Urinary bladder (tissue), 4 donors: Measurements from ENCODE around the gene FAM13A. TPM values are rescaled to one million over a fixed set of nuclear protein-coding genes. Genes with fewer than 3 reads are reported as not detected.
A peak's percentile ranks its signal among the peaks of the same experiment; 100 is the strongest.

ENCODE experiments used
- DNase-seq: peaks from one replicate; pipeline ENCODE4 v3.0.0-alpha.2; 2015; ENCODE audit errors: extremely low spot score
- H3K27ac ChIP-seq: one replicate; pipeline ENCODE4 v1.5.1; 2013; ENCODE audit warnings: low read depth, mild to moderate bottlenecking, moderate library complexity
- H3K36me3 ChIP-seq: one replicate; pipeline ENCODE4 v1.6.1; 2013; ENCODE audit warnings: mild to moderate bottlenecking, moderate library complexity; ENCODE audit not compliant: insufficient read depth
- H3K4me1 ChIP-seq: one replicate; pipeline ENCODE4 v1.6.1; 2013; ENCODE audit warnings: mild to moderate bottlenecking, moderate library complexity; ENCODE audit not compliant: insufficient read depth
- H3K4me3 ChIP-seq: one replicate; pipeline ENCODE4 v1.5.1; 2013; ENCODE audit warnings: low read depth, low read length
- WGBS: extraction: QIAGEN DNeasy Blood & Tissue Kit; methylation state at CpG from one replicate; pipeline ENCODE4 v1.1.7; 2013; 5-methylcytosine and 5-hydroxymethylcytosine counted together
- polyA plus RNA-seq: library from polyadenylated mRNA; stranded (reverse); fragments of 200-250 nt; gene quantifications from one replicate; pipeline ENCODE4 v1.2.3, GENCODE V29; 2013
- total RNA-seq: library from RNA; depleted of rRNA; stranded (reverse); fragments of >200 nt; gene quantifications from one replicate; pipeline ENCODE4 v1.2.3, GENCODE V29; 2014
- donor health status: healthy with polysubstance abuse.
- donor health status: healthy.

The FAM13A gene
- total and polyA plus RNA-seq, 2 donors, result 21.9 to 85.3 TPM

DNA sequence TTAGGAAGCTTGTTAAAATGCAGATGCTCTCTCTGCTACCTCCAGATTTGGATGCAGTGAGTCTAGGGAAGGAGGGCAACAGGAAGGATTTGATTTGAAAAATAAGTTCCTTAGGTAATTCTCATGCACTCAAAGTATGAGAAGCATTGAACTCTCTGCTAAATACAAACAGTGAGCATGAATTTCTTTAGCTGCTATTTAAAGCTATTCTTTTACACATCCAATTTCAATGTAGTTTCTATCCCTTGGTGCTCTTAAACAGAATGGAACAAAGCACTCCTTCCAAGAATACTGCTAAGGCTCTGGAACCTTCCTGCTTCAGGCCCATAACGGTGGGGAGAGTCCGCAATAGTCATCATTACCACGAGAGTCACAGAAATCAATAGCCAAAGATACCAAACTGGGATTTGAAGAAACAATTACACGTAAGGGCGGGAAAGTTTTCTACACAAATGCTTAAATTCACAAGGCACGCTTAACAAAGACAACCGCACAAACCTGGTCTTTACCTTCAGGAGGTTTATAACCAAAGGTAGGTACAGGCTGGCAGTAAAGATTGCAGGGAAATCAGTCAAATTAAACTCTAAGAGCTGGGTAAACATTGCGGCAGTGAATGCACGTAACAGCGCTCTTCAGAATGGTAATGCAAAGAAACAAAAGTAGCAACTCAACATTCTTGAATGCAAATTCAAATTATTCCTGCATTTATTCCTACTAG, 236.1 kb downstream of the FAM13A start:
- DNase-seq, result no peak
- Histone ChIP-seq H3K27ac (no peak overlapping the region), H3K4me3 (peak overlapping the region; percentile 58), H3K36me3 (no peaks in the 10 kb centered on the region), H3K4me1 (no peaks in the 10 kb centered on the region)
- 43% methylated on average over 10 of the region's 10 CpGs for WGBS

- Histone ChIP-seq H3K36me3 (no peaks in the 10 kb centered on the region), H3K4me1 (no peaks in the 10 kb centered on the region), H3K27ac (peak overlapping the region; percentile 23), H3K4me3 (peak overlapping the region; percentile 58)
- no peak for DNase-seq
- 28% methylated on average over 5 of the region's 5 CpGs for WGBS
These were observed 236.9 kb downstream of the FAM13A start for GRCh38 chr4:88819818-88820697.

GRCh38 chr4:88818631-88819470, 238.1 kb downstream of the FAM13A start:
- no peak overlapping the region for H3K27ac ChIP-seq
- H3K4me3 ChIP-seq, result no peak overlapping the region
- 24% methylated on average over 5 of the region's 5 CpGs for WGBS
- H3K4me1 ChIP-seq, result no peaks in the 10 kb centered on the region
- DNase-seq, result no peak
- H3K36me3 ChIP-seq, result no peaks in the 10 kb centered on the region

- DNase-seq, result no peak
- no peaks in the 10 kb centered on the region for H3K36me3 ChIP-seq
- H3K4me3 ChIP-seq, result no peak overlapping the region
- peaks cover 1% of the 10 kb centered on the region for H3K4me1 ChIP-seq
- H3K27ac ChIP-seq, result no peak overlapping the region
- WGBS, result 89% methylated on average over 2 of the region's 2 CpGs
These were observed 239.2 kb downstream of the FAM13A start for GRCh38 chr4:88817740-88818139.

- H3K4me1 ChIP-seq, result peaks cover 1% of the 10 kb centered on the region
- DNase-seq, result no peak
These were observed 240.6 kb downstream of the FAM13A start for GRCh38 chr4:88816360-88816759.

DNA sequence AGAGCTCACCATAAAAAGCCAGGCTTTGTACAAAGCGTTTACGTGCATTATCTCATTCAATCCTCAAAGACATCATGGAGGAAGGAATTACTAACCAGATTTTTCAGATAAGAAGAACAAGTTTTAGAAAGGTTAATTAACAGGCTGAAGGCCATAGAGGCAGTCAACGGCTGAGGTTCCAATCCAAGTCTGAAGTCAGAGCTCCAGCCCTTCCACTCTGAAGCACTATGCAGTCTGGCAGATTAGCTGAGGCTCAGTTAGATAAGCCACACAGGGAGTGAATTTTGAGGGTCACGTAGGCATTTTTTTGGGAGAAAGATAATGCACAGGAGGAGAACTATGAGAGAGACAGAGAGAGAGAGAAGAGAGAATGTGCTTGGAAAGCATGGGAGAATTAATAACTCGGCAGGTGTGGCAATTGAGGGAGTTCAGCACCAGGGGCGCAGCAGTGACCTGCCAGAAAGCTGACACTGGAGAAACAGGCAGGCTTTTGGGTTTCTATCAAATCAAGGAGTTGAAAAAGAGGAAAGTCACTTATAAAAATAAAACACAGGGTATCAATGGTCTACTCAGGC, 242.9 kb downstream of the FAM13A start:
- no peak for DNase-seq
- no peaks in the 10 kb centered on the region for H3K36me3 ChIP-seq
- H3K4me1 ChIP-seq, result peaks cover 1% of the 10 kb centered on the region
- H3K27ac ChIP-seq, result no peak overlapping the region
- 84% methylated on average over 6 of the region's 6 CpGs for WGBS
- no peak overlapping the region for H3K4me3 ChIP-seq

More at GRCh38 chr4:88816360-88816759, 240.6 kb downstream of the FAM13A start:
- 47% methylated on average over 4 of the region's 4 CpGs for WGBS
- Histone ChIP-seq H3K36me3 (no peaks in the 10 kb centered on the region), H3K27ac (no peak overlapping the region), H3K4me3 (no peak overlapping the region)

- Histone ChIP-seq H3K4me1 (peaks cover 1% of the 10 kb centered on the region), H3K36me3 (no peaks in the 10 kb centered on the region), H3K27ac (no peak overlapping the region), H3K4me3 (no peak overlapping the region)
- no peak for DNase-seq
- 71% methylated on average over 4 of the region's 4 CpGs for WGBS
These were observed 244.0 kb downstream of the FAM13A start for GRCh38 chr4:88813013-88813412.

DNA sequence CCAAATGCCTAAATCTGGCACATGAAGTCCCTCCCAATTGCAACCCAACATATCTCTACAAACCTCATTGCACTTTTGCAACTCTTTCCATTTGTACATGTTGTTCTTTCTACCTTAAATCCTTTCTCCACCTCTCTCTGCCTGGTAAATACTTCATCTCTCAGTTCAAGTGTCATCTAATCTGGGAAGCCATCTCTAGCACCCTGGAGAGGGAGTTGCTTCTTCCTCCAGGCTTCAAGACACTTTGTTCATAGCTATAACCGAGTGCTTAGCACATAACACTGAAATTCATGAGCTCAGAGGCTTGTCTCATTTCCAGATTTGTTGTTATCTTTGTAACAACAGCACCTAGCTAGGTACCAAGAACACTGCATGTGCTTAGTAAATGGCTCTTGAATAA, 244.6 kb downstream of the FAM13A start:
- Histone ChIP-seq H3K4me1 (peaks cover 1% of the 10 kb centered on the region), H3K36me3 (no peaks in the 10 kb centered on the region), H3K4me3 (no peak overlapping the region), H3K27ac (no peak overlapping the region)
- DNase-seq, result no peak
- WGBS, result 66% methylated on average over 1 of the region's 1 CpG

DNA sequence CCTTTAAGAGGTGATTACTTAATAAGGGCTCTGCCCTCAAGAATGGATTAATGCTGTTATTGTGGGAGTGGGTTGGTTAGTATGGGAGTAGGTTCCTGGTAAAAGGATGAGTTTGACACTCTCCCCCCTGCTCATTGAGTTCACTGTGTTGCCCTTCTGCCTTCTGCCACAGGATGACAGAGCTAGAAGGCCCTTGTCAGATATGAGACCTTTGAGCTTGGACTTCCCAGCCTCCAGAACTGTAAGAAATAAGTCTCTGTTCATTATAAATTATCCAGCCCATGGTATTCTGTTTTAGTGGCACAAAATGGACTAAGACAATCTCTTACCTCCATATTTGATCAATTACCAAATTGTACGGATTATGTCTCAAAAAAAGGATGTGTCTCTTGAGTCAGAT, 245.1 kb downstream of the FAM13A start:
- H3K27ac ChIP-seq, result no peak overlapping the region
- H3K4me1 ChIP-seq, result peaks cover 1% of the 10 kb centered on the region
- 100% methylated on average over 1 of the region's 1 CpG for WGBS
- H3K36me3 ChIP-seq, result no peaks in the 10 kb centered on the region
- DNase-seq, result no peak
- H3K4me3 ChIP-seq, result no peak overlapping the region

GRCh38 chr4:88810325-88810724, 246.7 kb downstream of the FAM13A start:
- no peaks in the 10 kb centered on the region for H3K36me3 ChIP-seq
- DNase-seq, result no peak
- H3K4me1 ChIP-seq, result peaks cover 1% of the 10 kb centered on the region
- H3K27ac ChIP-seq, result no peak overlapping the region
- H3K4me3 ChIP-seq, result no peak overlapping the region
- WGBS, result 47% methylated on average over 1 of the region's 1 CpG

- DNase-seq, result no peak
- 51% methylated on average over 5 of the region's 5 CpGs for WGBS
- no peak overlapping the region for H3K27ac ChIP-seq
- H3K36me3 ChIP-seq, result no peaks in the 10 kb centered on the region
- H3K4me1 ChIP-seq, result peaks cover 1% of the 10 kb centered on the region
- no peak overlapping the region for H3K4me3 ChIP-seq
These were observed 247.3 kb downstream of the FAM13A start for GRCh38 chr4:88809576-88810219.

- peaks cover 1% of the 10 kb centered on the region for H3K4me1 ChIP-seq
- H3K27ac ChIP-seq, result no peak overlapping the region
- no peak for DNase-seq
- H3K4me3 ChIP-seq, result no peak overlapping the region
- 76% methylated on average over 2 of the region's 2 CpGs for whole genome bisulfite sequencing
- H3K36me3 ChIP-seq, result no peaks in the 10 kb centered on the region
These were observed 247.9 kb downstream of the FAM13A start for GRCh38 chr4:88809101-88809500.

GRCh38 chr4:88807499-88807898, 249.5 kb downstream of the FAM13A start:
- DNase-seq, result no peak
- WGBS, result 57% methylated on average over 4 of the region's 4 CpGs
- Histone ChIP-seq H3K27ac (no peak overlapping the region), H3K4me3 (no peak overlapping the region), H3K4me1 (peaks cover 3% of the 10 kb centered on the region), H3K36me3 (no peaks in the 10 kb centered on the region)
